Panc1 (cell line): ENCODE measurements around the gene EBF4. TPM values are rescaled to one million over a fixed set of nuclear protein-coding genes. Genes with fewer than 3 reads are reported as not detected.
A peak's percentile ranks its signal among the peaks of the same experiment; 100 is the strongest.

Experiments
- ATAC-seq: fragments of 200-7000 bp; cut with Tn5 transposase; 2 replicates; pipeline ENCODE4 v1.9.1; 2020; ENCODE audit warnings: mild to moderate bottlenecking, moderate library complexity
- BruUV-seq: library from RNA; stranded (reverse); fragments of 400-500 nt; replicated peaks from 2 replicates; lab custom pipeline; 2021; lab: Mats Ljungman, UMichigan
- CTCF ChIA-PET: fragments of 300-600 bp; sonication (Branson Sonifier 250); formaldehyde crosslinking; loops from one replicate; lab custom pipeline; 2022; ENCODE audit warnings: antibody characterized with exemption; lab: Charles Lee
- POLR2A ChIA-PET: fragments of 300-600 bp; sonication (Branson Sonifier 250); formaldehyde crosslinking; loops from one replicate; lab custom pipeline; 2022; ENCODE audit warnings: antibody characterized with exemption; lab: Charles Lee
- DNase-seq: peaks from one replicate; pipeline ENCODE4 v3.0.0-alpha.2; 2010; ENCODE audit warnings: low read depth, low spot score
- H3K27ac ChIP-seq: 2 replicates; pipeline ENCODE4 v1.5.1; 2011; ENCODE audit warnings: mild to moderate bottlenecking, low read length, inconsistent platforms
- H3K27me3 ChIP-seq: fragments of 200-500 bp; sonication (Bioruptor generic); 2 replicates; pipeline ENCODE4 v1.6.0; 2014; ENCODE audit warnings: low read length, inconsistent platforms; ENCODE audit not compliant: control insufficient read depth, insufficient read depth
- H3K36me3 ChIP-seq: fragments of 200-500 bp; sonication (Bioruptor generic); 2 replicates; pipeline ENCODE4 v1.5.1; 2014; ENCODE audit warnings: inconsistent platforms, mild to moderate bottlenecking, low read length, moderate library complexity; ENCODE audit not compliant: control insufficient read depth, insufficient read depth
- H3K4me1 ChIP-seq: 2 replicates; pipeline ENCODE4 v1.5.1; 2011; ENCODE audit warnings: inconsistent platforms, mild to moderate bottlenecking, low read length, moderate library complexity; ENCODE audit not compliant: control insufficient read depth, insufficient read depth
- H3K4me3 ChIP-seq, 2 experiments: 2 replicates each; pipeline ENCODE4 v1.5.1; 2011 to 2012; ENCODE audit warnings: low read depth in 2 of 2, low read length in 2 of 2, mild to moderate bottlenecking in 2 of 2, inconsistent platforms in 1 of 2, moderate library complexity in 1 of 2
- H3K9me3 ChIP-seq: fragments of 200-500 bp; sonication (Bioruptor generic); 2 replicates; pipeline ENCODE4 v1.5.1; 2014; ENCODE audit warnings: low read depth, mild to moderate bottlenecking, inconsistent platforms, low read length, moderate library complexity; ENCODE audit not compliant: control insufficient read depth, insufficient read depth
- CTCF ChIP-seq: fragments of 450-650 bp; IDR thresholded peaks from 2 replicates; pipeline ENCODE4 v1.5.1; 2017; ENCODE audit warnings: mild to moderate bottlenecking
- POLR2AphosphoS5 ChIP-seq: IDR thresholded peaks from 2 replicates; pipeline ENCODE4 v1.6.1; 2012; ENCODE audit warnings: mild to moderate bottlenecking, low read depth, low read length, moderate library complexity
- REST ChIP-seq, 2 experiments: IDR thresholded peaks; 2 replicates each; pipeline ENCODE4 v1.6.1; 2011 to 2012; ENCODE audit warnings: low read depth in 2 of 2, control low read depth in 1 of 2, low read length in 1 of 2, mild to moderate bottlenecking in 1 of 2, moderate library complexity in 1 of 2; ENCODE audit not compliant: insufficient read depth in 1 of 2
- SIN3A ChIP-seq: IDR thresholded peaks from 2 replicates; pipeline ENCODE4 v1.6.1; 2012; ENCODE audit warnings: low read depth, mild to moderate bottlenecking, low read length, moderate library complexity, borderline replicate concordance; ENCODE audit not compliant: insufficient read depth
- TCF7L2 ChIP-seq: IDR thresholded peaks from 2 replicates; pipeline ENCODE4 v1.6.1; 2011; ENCODE audit warnings: mild to moderate bottlenecking, low read depth, low read length, inconsistent platforms
- in situ Hi-C: cut with HindIII; loops from 2 replicates; pipeline ENCODE4 v1.10.0; 2016; ENCODE audit warnings: low sequenced_read_pairs, low pct_unique_long_range_greater_than_20kb
- intact Hi-C: fragments of 100-400 bp; cut with micrococcal nuclease; formaldehyde crosslinking; loops from one replicate; pipeline ENCODE4 v1.10.0; 2022; ENCODE audit not compliant: unreplicated experiment
- total RNA-seq: library from RNA; stranded (reverse); gene quantifications from one replicate; pipeline ENCODE4 v1.2.1, GENCODE V29; 2021; ENCODE audit not compliant: unreplicated experiment

Gene EBF4
- total RNA-seq, 1 experiment from 2014 or later = 6.8 TPM

- Histone ChIP-seq H3K4me3 (peak overlapping the region; percentile 38 to 60), H3K27ac (no peak overlapping the region), H3K9me3 (no peaks in the 10 kb centered on the region), H3K36me3 (no peaks in the 10 kb centered on the region), H3K4me1 (peaks cover 11% of the 10 kb centered on the region), H3K27me3 (no peaks in the 10 kb centered on the region)
- ChIA-PET CTCF (interaction anchor here (0.6 kb wide), 2 partner anchors 16 to 454 kb away, joined by 5 to 6 read pairs; no protein-coding TSS in a partner anchor), POLR2A (no interaction called here)
- DNase-seq (no peak), ATAC-seq (peak; percentile 29; the same call in 1 of the 2 replicates)
- intact Hi-C loops (no loop called here), in situ Hi-C loops (no loop called here)
- no TSS peak for BruUV-seq
- no peak for TF ChIP-seq TCF7L2
- peak; percentile 97 for TF ChIP-seq CTCF
Observed at GRCh38 chr20:2752567-2753460, 60.2 kb downstream of the EBF4 start.

GRCh38 chr20:2753461-2754040, 61.0 kb downstream of the EBF4 start:
- intact Hi-C loops = no loop called here
- peaks cover 11% of the 10 kb centered on the region for H3K4me1 ChIP-seq
- CTCF ChIA-PET = no interaction called here
- DNase-seq (no peak), ATAC-seq (no peak)
- H3K4me3 ChIP-seq = no peak overlapping the region
- no peaks in the 10 kb centered on the region for H3K27me3 ChIP-seq
- in situ Hi-C loops = no loop called here
- H3K27ac ChIP-seq = no peak overlapping the region
- no peaks in the 10 kb centered on the region for H3K9me3 ChIP-seq
- TF ChIP-seq TCF7L2 (no peak), CTCF (no peak), POLR2AphosphoS5 (no peak), SIN3A (no peak), REST (IDR thresholded peaks at IDR 0.05; ENCODE audit: insufficient read depth in 1 of 2, low read depth in 2 of 2, low read length in 1 of 2) (no peak)
- H3K36me3 ChIP-seq = no peaks in the 10 kb centered on the region
- no TSS peak for BruUV-seq
- POLR2A ChIA-PET = interaction anchor here (0.6 kb wide), 1 partner anchor 37 kb away, joined by 10 read pairs; no protein-coding TSS in a partner anchor
